ENCODE measurements around the gene EREG. TPM values are rescaled to one million over a fixed set of nuclear protein-coding genes. Genes with fewer than 3 reads are reported as not detected.

EREG gene, protein sequence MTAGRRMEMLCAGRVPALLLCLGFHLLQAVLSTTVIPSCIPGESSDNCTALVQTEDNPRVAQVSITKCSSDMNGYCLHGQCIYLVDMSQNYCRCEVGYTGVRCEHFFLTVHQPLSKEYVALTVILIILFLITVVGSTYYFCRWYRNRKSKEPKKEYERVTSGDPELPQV
- polyA plus RNA-seq (2013, experiment 1 of 2): 3.8 TPM
- 4.0 TPM for polyA plus RNA-seq (2013, experiment 2 of 2)

DNA sequence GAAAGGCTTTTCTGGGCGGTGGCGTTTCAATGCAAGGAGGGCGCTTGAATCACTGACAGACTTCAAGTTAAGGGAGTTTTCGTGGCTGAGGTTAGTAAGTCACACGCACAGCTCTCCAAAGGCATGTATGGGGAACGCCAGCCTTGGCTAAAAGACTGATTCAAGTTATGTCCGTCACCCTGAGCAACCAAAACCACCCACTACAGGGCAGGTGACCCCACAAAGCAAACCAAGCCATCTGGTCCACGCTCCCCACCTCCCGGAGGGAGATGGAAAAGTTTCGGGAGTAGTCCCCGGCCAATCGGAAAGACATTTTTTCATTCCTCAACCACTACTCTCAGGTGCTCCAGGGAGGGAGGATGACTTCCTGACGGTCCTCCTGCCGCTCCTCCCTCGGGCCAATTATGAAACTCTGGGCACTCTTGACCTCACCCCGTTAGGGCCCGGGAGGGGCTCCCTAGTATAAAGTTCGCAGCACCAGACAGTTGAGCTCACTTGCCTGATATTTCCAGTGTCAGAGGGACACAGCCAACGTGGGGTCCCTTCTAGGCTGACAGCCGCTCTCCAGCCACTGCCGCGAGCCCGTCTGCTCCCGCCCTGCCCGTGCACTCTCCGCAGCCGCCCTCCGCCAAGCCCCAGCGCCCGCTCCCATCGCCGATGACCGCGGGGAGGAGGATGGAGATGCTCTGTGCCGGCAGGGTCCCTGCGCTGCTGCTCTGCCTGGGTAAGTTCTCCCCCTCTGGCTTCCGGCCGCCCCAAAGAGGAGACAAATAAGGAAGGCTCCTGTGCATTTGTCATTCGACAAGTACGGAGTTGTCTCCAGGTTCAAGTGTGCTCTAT is at the start of gene EREG:
Gene EREG, plus strand, starts transcription at position 494 of the 840 bp plus-strand sequence. Its CDS starts 164 bp downstream, at position 658.
- H3K23ac ChIP-seq (ENCODE audit: low read length in 2 of 2): no peak within 1 kb of the TSS
- peak within 1 kb of the TSS; percentile 100 for H3K4me2 ChIP-seq (ENCODE audit: low read length, poor library complexity, severe bottlenecking)
- H2BK120ac ChIP-seq (ENCODE audit: low read depth, low read length): peak within 1 kb of the TSS; percentile 38
- no peaks in the 10 kb centered on the region for H3K79me1 ChIP-seq (replicated peaks; ENCODE audit: low read length, poor library complexity, severe bottlenecking)
- peak within 1 kb of the TSS in 1 of 2 experiments; percentile 91 for H3K14ac ChIP-seq (ENCODE audit: low read length in 2 of 2)
- H3K4me3 ChIP-seq (ENCODE audit: insufficient read depth in 1 of 2, low read depth in 1 of 2, low read length in 2 of 2): peak within 1 kb of the TSS; percentile 67 to 85
- H3K27me3 ChIP-seq (ENCODE audit: control insufficient read depth in 1 of 2, insufficient read depth in 1 of 2, low read length in 2 of 2): peaks cover 0 to 4% of the 10 kb centered on the region in 2 experiments
- no peak within 1 kb of the TSS for H2BK5ac ChIP-seq (ENCODE audit: low read depth, low read length, poor library complexity, severe bottlenecking)
- no peaks in the 10 kb centered on the region for H3K36me3 ChIP-seq (ENCODE audit: control insufficient read depth in 1 of 2, insufficient read depth in 2 of 2, low read depth in 1 of 2, low read length in 2 of 2)
- peak; percentile 95 for DNase-seq
- no peak within 1 kb of the TSS for H2AK5ac ChIP-seq (ENCODE audit: low read length, severe bottlenecking)
- peak within 1 kb of the TSS; percentile 54 to 99 for H2BK12ac ChIP-seq (ENCODE audit: low read length in 2 of 2)
- H3K9me3 ChIP-seq (ENCODE audit: control insufficient read depth, low read length): no peaks in the 10 kb centered on the region
- peak within 1 kb of the TSS; percentile 75 for H4K91ac ChIP-seq (ENCODE audit: low read length)
- peak within 1 kb of the TSS in 1 of 2 experiments; percentile 51 for H3K4ac ChIP-seq (ENCODE audit: low read depth in 1 of 2, low read length in 2 of 2)
- peak within 1 kb of the TSS; percentile 86 for H2AFZ ChIP-seq (ENCODE audit: low read depth, low read length)
- peak within 1 kb of the TSS; percentile 79 for H3K9ac ChIP-seq (ENCODE audit: low read length)
- H3K27ac ChIP-seq (ENCODE audit: low read length, poor library complexity, severe bottlenecking): no peak within 1 kb of the TSS
- H3K4me1 ChIP-seq (ENCODE audit: control insufficient read depth, insufficient read depth, low read depth, low read length): peaks cover 10% of the 10 kb centered on the region
- WGBS: 2% methylated on average over 40 of the region's 40 CpGs
- H3K18ac ChIP-seq (ENCODE audit: low read depth in 1 of 2, low read length in 2 of 2): peak within 1 kb of the TSS; percentile 55 to 87
- H4K8ac ChIP-seq (ENCODE audit: low read length): peak within 1 kb of the TSS; percentile 69
- H2BK15ac ChIP-seq (ENCODE audit: low read depth, poor library complexity, severe bottlenecking): peak within 1 kb of the TSS; percentile 91

DNA sequence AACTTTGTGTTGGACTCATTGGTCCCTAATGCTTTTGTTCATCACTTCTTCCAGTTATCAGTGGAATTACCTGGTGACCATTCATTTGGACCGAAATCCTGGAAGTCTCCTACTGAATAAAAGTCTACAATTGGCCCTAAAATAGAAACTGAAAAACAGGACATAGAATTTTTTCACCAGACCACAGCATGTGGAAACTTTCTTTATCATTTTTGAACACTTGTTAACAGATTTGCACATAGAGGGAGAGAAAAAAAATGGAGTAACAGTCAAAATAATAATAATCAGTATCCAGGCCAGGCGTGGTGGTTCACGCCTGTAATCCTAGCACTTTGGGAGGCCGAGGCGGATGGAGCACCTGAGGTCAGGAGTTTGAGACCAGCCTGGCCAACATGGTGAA is 49.6 kb upstream of the EREG start:
- no peaks in the 10 kb centered on the region for H3K36me3 ChIP-seq (ENCODE audit: control insufficient read depth in 1 of 2, insufficient read depth in 2 of 2, low read depth in 1 of 2, low read length in 2 of 2)
- H3K18ac ChIP-seq (ENCODE audit: low read depth in 1 of 2, low read length in 2 of 2): no peak overlapping the region
- no peaks in the 10 kb centered on the region for H3K79me1 ChIP-seq (replicated peaks; ENCODE audit: low read length, poor library complexity, severe bottlenecking)
- H3K4me3 ChIP-seq (ENCODE audit: insufficient read depth in 1 of 2, low read depth in 1 of 2, low read length in 2 of 2): no peak overlapping the region
- H2AK5ac ChIP-seq (ENCODE audit: low read length, severe bottlenecking): no peak overlapping the region
- 86% methylated on average over 5 of the region's 5 CpGs for WGBS
- H3K4me1 ChIP-seq (ENCODE audit: control insufficient read depth, insufficient read depth, low read depth, low read length): no peaks in the 10 kb centered on the region
- H3K14ac ChIP-seq (ENCODE audit: low read length in 2 of 2): no peak overlapping the region
- H3K23ac ChIP-seq (ENCODE audit: low read length in 2 of 2): no peak overlapping the region
- H2BK12ac ChIP-seq (ENCODE audit: low read length in 2 of 2): no peak overlapping the region
- H3K27me3 ChIP-seq (ENCODE audit: control insufficient read depth in 1 of 2, insufficient read depth in 1 of 2, low read length in 2 of 2): no peaks in the 10 kb centered on the region
- no peak for DNase-seq
- H2AFZ ChIP-seq (ENCODE audit: low read depth, low read length): no peak overlapping the region
- no peak overlapping the region for H3K4me2 ChIP-seq (ENCODE audit: low read length, poor library complexity, severe bottlenecking)
- no peak overlapping the region for H3K27ac ChIP-seq (ENCODE audit: low read length, poor library complexity, severe bottlenecking)
- H3K4ac ChIP-seq (ENCODE audit: low read depth in 1 of 2, low read length in 2 of 2): no peak overlapping the region
- H2BK15ac ChIP-seq (ENCODE audit: low read depth, poor library complexity, severe bottlenecking): no peak overlapping the region
- no peak overlapping the region for H3K9ac ChIP-seq (ENCODE audit: low read length)
- H2BK5ac ChIP-seq (ENCODE audit: low read depth, low read length, poor library complexity, severe bottlenecking): no peak overlapping the region
- no peak overlapping the region for H4K8ac ChIP-seq (ENCODE audit: low read length)
- H3K9me3 ChIP-seq (ENCODE audit: control insufficient read depth, low read length): no peaks in the 10 kb centered on the region
- H2BK120ac ChIP-seq (ENCODE audit: low read depth, low read length): no peak overlapping the region
- H4K91ac ChIP-seq (ENCODE audit: low read length): no peak overlapping the region

DNA sequence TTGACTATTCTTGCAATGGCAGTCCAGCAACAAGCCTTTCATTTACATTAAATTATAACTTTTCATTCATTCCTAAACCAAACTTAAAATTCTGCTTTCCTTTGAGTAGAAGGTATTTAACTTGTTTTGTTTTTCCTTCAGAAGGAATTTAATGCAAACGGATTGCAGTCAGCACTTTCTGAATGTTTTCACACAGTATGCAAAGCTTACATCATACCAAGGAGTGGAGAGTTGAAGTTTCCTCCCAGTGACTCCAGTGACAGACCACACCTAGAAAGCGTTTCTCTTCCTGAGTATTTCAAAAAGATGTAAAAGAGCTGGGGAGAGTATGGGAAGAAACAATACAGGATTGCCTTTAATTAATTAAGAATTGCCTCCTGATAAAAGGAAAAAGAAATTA is 48.5 kb upstream of the EREG start:
- Histone ChIP-seq H3K4me1 (ENCODE audit: control insufficient read depth, insufficient read depth, low read depth, low read length) (peaks cover 2% of the 10 kb centered on the region), H3K14ac (ENCODE audit: low read length in 2 of 2) (no peak overlapping the region), H3K36me3 (ENCODE audit: control insufficient read depth in 1 of 2, insufficient read depth in 2 of 2, low read depth in 1 of 2, low read length in 2 of 2) (no peaks in the 10 kb centered on the region), H3K9me3 (ENCODE audit: control insufficient read depth, low read length) (no peaks in the 10 kb centered on the region), H2AFZ (ENCODE audit: low read depth, low read length) (no peak overlapping the region), H3K27ac (ENCODE audit: low read length, poor library complexity, severe bottlenecking) (no peak overlapping the region), H4K91ac (ENCODE audit: low read length) (no peak overlapping the region), H3K4me3 (ENCODE audit: insufficient read depth in 1 of 2, low read depth in 1 of 2, low read length in 2 of 2) (no peak overlapping the region), H4K8ac (ENCODE audit: low read length) (no peak overlapping the region), H2BK12ac (ENCODE audit: low read length in 2 of 2) (no peak overlapping the region), H3K18ac (ENCODE audit: low read depth in 1 of 2, low read length in 2 of 2) (no peak overlapping the region), H3K4me2 (ENCODE audit: low read length, poor library complexity, severe bottlenecking) (no peak overlapping the region), H3K79me1 (replicated peaks; ENCODE audit: low read length, poor library complexity, severe bottlenecking) (no peaks in the 10 kb centered on the region), H3K27me3 (ENCODE audit: control insufficient read depth in 1 of 2, insufficient read depth in 1 of 2, low read length in 2 of 2) (no peaks in the 10 kb centered on the region), H2BK5ac (ENCODE audit: low read depth, low read length, poor library complexity, severe bottlenecking) (no peak overlapping the region), H3K4ac (ENCODE audit: low read depth in 1 of 2, low read length in 2 of 2) (no peak overlapping the region), H2BK15ac (ENCODE audit: low read depth, poor library complexity, severe bottlenecking) (no peak overlapping the region), H3K23ac (ENCODE audit: low read length in 2 of 2) (no peak overlapping the region), H2BK120ac (ENCODE audit: low read depth, low read length) (no peak overlapping the region), H2AK5ac (ENCODE audit: low read length, severe bottlenecking) (no peak overlapping the region), H3K9ac (ENCODE audit: low read length) (no peak overlapping the region)
- peak; percentile 6 for DNase-seq
- no CpG with 5 or more reads among the region's 2 CpGs for WGBS

DNA sequence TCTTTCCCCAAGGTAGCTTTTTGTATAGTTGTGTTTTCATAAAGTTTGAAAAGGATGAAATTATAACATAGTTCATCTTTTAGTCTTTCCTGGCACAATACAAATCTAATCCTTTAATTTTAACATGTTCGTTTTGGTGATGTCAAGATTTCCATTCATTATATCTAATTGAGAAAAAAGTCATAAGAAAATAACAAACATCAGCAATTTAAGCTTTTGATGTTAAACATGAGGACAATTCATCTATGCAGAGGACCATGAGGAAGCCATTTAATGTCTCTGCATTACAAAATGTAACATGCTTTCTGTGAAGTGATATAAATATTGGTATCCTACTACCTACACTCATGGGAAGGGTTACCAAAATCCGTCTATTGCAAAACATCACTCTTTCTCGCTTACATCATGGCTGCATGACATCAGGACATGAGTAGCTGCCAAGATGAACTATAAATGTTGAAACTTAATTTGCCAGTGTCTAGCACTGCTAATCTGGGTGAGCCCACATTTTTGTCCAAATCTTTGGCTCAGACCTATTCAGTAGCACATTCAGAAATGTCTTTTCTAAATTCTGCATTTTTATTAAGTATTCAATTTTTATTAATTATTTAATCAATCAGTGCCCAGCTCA is 47.2 kb upstream of the EREG start:
- no peaks in the 10 kb centered on the region for H3K9me3 ChIP-seq (ENCODE audit: control insufficient read depth, low read length)
- no peak for DNase-seq
- no peaks in the 10 kb centered on the region for H3K27me3 ChIP-seq (ENCODE audit: control insufficient read depth in 1 of 2, insufficient read depth in 1 of 2, low read length in 2 of 2)
- no peak overlapping the region for H3K4ac ChIP-seq (ENCODE audit: low read depth in 1 of 2, low read length in 2 of 2)
- no peak overlapping the region for H4K8ac ChIP-seq (ENCODE audit: low read length)
- no peak overlapping the region for H3K18ac ChIP-seq (ENCODE audit: low read depth in 1 of 2, low read length in 2 of 2)
- 100% methylated on average over 2 of the region's 3 CpGs for WGBS
- no peaks in the 10 kb centered on the region for H3K36me3 ChIP-seq (ENCODE audit: control insufficient read depth in 1 of 2, insufficient read depth in 2 of 2, low read depth in 1 of 2, low read length in 2 of 2)
- no peak overlapping the region for H2BK120ac ChIP-seq (ENCODE audit: low read depth, low read length)
- H2BK5ac ChIP-seq (ENCODE audit: low read depth, low read length, poor library complexity, severe bottlenecking): no peak overlapping the region
- no peak overlapping the region for H3K23ac ChIP-seq (ENCODE audit: low read length in 2 of 2)
- H3K27ac ChIP-seq (ENCODE audit: low read length, poor library complexity, severe bottlenecking): no peak overlapping the region
- H2AK5ac ChIP-seq (ENCODE audit: low read length, severe bottlenecking): no peak overlapping the region
- H3K14ac ChIP-seq (ENCODE audit: low read length in 2 of 2): no peak overlapping the region
- H3K4me2 ChIP-seq (ENCODE audit: low read length, poor library complexity, severe bottlenecking): no peak overlapping the region
- no peak overlapping the region for H2BK12ac ChIP-seq (ENCODE audit: low read length in 2 of 2)
- no peak overlapping the region for H4K91ac ChIP-seq (ENCODE audit: low read length)
- H3K4me1 ChIP-seq (ENCODE audit: control insufficient read depth, insufficient read depth, low read depth, low read length): peaks cover 2% of the 10 kb centered on the region
- no peak overlapping the region for H3K4me3 ChIP-seq (ENCODE audit: insufficient read depth in 1 of 2, low read depth in 1 of 2, low read length in 2 of 2)
- H2BK15ac ChIP-seq (ENCODE audit: low read depth, poor library complexity, severe bottlenecking): no peak overlapping the region
- H3K9ac ChIP-seq (ENCODE audit: low read length): peak overlapping the region; percentile 21
- no peaks in the 10 kb centered on the region for H3K79me1 ChIP-seq (replicated peaks; ENCODE audit: low read length, poor library complexity, severe bottlenecking)
- no peak overlapping the region for H2AFZ ChIP-seq (ENCODE audit: low read depth, low read length)
